IPS-18c (cell line): ENCODE data around the gene H2BK1.

Source experiments
- H3K4me3 ChIP-seq: 2 replicates; pipeline ENCODE4 v1.7.0; 2013; ENCODE audit warnings: low read depth, mild to moderate bottlenecking, low read length, moderate library complexity; ENCODE audit not compliant: insufficient read depth
- H3K9me3 ChIP-seq: one replicate; pipeline ENCODE4 v1.6.1; 2013; ENCODE audit warnings: mild to moderate bottlenecking, low read length, moderate library complexity; ENCODE audit not compliant: control insufficient read depth, insufficient read depth

The H2BK1 gene

GRCh38 chr7:151213826-151214225, 3.5 kb upstream of the H2BK1 start:
- no peak overlapping the region for H3K4me3 ChIP-seq

GRCh38 chr7:151212626-151213025, 2.3 kb upstream of the H2BK1 start:
- no peaks in the 10 kb centered on the region for H3K9me3 ChIP-seq
- no peak overlapping the region for H3K4me3 ChIP-seq

More at GRCh38 chr7:151213826-151214225, 3.5 kb upstream of the H2BK1 start:
- H3K9me3 ChIP-seq, result no peaks in the 10 kb centered on the region

- Histone ChIP-seq H3K4me3 (no peak overlapping the region), H3K9me3 (no peaks in the 10 kb centered on the region)
Observed at GRCh38 chr7:151211155-151211772, 976 bp upstream of the H2BK1 start.

GRCh38 chr7:151209588-151209987, 700 bp downstream of the H2BK1 start:
- H3K9me3 ChIP-seq, result no peaks in the 10 kb centered on the region
- no peak overlapping the region for H3K4me3 ChIP-seq

GRCh38 chr7:151208253-151208862, 1.9 kb downstream of the H2BK1 start:
- Histone ChIP-seq H3K4me3 (no peak overlapping the region), H3K9me3 (no peaks in the 10 kb centered on the region)

- Histone ChIP-seq H3K4me3 (no peak overlapping the region), H3K9me3 (no peaks in the 10 kb centered on the region)
Observed at GRCh38 chr7:151207804-151208203, 2.5 kb downstream of the H2BK1 start.

- H3K9me3 ChIP-seq, result no peaks in the 10 kb centered on the region
Observed at GRCh38 chr7:151207315-151207714, 3.0 kb downstream of the H2BK1 start.

GRCh38 chr7:151206914-151207313, 3.4 kb downstream of the H2BK1 start:
- Histone ChIP-seq H3K9me3 (no peaks in the 10 kb centered on the region), H3K4me3 (no peak overlapping the region)

More at GRCh38 chr7:151207315-151207714, 3.0 kb downstream of the H2BK1 start:
- no peak overlapping the region for H3K4me3 ChIP-seq

GRCh38 chr7:151205730-151206129, 4.6 kb downstream of the H2BK1 start:
- H3K4me3 ChIP-seq, result no peak overlapping the region
- no peaks in the 10 kb centered on the region for H3K9me3 ChIP-seq

- H3K4me3 ChIP-seq, result no peak overlapping the region
- no peaks in the 10 kb centered on the region for H3K9me3 ChIP-seq
Observed at GRCh38 chr7:151204383-151205032, 5.8 kb downstream of the H2BK1 start.

GRCh38 chr7:151202836-151203235, 7.5 kb downstream of the H2BK1 start:
- H3K9me3 ChIP-seq, result no peaks in the 10 kb centered on the region

GRCh38 chr7:151201751-151202150, 8.5 kb downstream of the H2BK1 start:
- no peaks in the 10 kb centered on the region for H3K9me3 ChIP-seq
- no peak overlapping the region for H3K4me3 ChIP-seq

More at GRCh38 chr7:151202836-151203235, 7.5 kb downstream of the H2BK1 start:
- H3K4me3 ChIP-seq, result no peak overlapping the region

- H3K9me3 ChIP-seq, result no peaks in the 10 kb centered on the region
Observed at GRCh38 chr7:151201344-151201743, 8.9 kb downstream of the H2BK1 start.

GRCh38 chr7:151198945-151199848, 11.1 kb downstream of the H2BK1 start:
- H3K9me3 ChIP-seq, result no peaks in the 10 kb centered on the region

More at GRCh38 chr7:151201344-151201743, 8.9 kb downstream of the H2BK1 start:
- H3K4me3 ChIP-seq, result no peak overlapping the region

GRCh38 chr7:151197932-151198331, 12.4 kb downstream of the H2BK1 start:
- Histone ChIP-seq H3K4me3 (no peak overlapping the region), H3K9me3 (no peaks in the 10 kb centered on the region)

More at GRCh38 chr7:151198945-151199848, 11.1 kb downstream of the H2BK1 start:
- no peak overlapping the region for H3K4me3 ChIP-seq

GRCh38 chr7:151195616-151196450, 14.5 kb downstream of the H2BK1 start:
- no peaks in the 10 kb centered on the region for H3K9me3 ChIP-seq

More at GRCh38 chr7:151195616-151196450, 14.5 kb downstream of the H2BK1 start:
- H3K4me3 ChIP-seq, result no peak overlapping the region
